HG03045 (cell line): ENCODE measurements around the gene MIER3.

Experiments used
- ATAC-seq: cut with Tn5 transposase; IDR thresholded peaks from one replicate; pipeline ENCODE4 v1.9.1; 2021; ENCODE audit warnings: mild to moderate bottlenecking, moderate library complexity; ENCODE audit not compliant: unreplicated experiment

MIER3 gene

DNA sequence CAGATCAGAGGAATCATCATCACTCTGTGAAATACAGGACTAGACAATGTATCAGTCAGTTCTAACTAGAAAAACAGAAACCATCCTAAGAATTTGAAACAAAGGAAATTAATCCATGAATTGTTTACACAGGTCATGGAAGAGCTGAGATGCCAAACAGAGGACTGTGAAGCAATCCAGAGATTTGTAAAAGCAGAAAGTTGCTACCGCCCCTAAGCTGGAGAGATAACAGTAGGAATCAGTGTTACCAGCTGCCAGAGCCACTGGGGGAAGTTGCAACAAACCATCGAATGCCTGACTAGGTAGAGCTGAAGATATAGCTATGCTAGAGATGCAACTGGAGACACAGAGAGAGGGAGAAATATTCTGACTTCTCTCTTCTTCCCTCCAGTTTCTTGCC is 10.4 kb upstream of the MIER3 start:
- ATAC-seq = no peak

DNA sequence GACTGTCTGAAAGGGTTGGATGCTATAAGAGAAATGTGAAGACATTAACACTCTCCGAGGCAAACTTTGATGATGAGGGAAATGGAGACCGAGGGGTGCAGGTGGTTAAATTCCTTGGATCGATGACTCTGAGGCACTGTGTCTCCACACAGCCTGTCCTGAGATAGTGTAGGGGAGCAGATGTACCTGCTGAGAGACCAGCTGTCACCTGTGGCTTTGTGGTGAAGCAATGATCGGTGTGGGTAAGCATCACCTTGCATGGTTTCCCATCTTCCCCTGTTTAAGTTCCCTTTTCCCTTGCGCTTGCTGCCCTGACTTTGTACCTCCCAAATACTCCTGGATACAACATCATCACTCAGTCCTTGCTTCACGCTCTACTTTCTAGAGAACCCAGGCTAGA is 9.8 kb upstream of the MIER3 start:
- no peak for ATAC-seq

DNA sequence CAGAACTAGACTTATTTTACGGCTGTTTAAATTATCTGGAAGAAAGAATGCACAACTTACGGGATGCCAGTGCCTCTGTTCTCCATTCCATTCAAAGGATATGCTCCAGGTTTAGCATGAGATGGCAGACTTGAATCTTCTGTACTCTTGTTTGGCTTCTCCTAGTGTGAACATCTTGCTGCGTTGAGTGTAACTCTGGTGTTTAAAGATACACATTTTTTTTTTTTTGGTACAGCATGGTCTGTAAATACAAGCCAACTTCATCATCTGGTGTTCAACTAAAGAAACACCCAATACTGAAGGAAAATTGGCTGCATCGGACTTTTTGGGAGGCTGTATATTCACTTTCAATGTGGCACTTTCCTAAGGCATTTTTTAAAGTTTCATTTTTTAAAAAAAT is 7.4 kb upstream of the MIER3 start:
- no peak for ATAC-seq

DNA sequence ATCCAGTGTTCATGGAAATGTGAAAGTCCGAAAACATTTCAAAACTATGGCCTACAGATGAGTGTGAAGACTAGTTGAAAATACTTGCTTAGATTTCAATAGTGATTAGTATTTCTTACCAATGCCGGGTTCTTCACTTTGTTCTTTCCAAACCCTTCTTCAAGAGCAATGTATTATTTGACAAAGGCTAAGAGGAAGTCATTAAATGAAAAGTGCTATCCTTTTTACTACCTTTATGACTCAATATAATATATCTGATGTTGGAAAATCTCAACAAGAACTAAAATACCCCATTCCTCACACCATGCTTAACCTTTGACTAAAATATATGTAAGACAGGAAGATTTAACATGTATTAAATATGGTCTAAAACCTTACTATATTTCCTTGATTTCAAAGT is 6.7 kb upstream of the MIER3 start:
- ATAC-seq = no peak

DNA sequence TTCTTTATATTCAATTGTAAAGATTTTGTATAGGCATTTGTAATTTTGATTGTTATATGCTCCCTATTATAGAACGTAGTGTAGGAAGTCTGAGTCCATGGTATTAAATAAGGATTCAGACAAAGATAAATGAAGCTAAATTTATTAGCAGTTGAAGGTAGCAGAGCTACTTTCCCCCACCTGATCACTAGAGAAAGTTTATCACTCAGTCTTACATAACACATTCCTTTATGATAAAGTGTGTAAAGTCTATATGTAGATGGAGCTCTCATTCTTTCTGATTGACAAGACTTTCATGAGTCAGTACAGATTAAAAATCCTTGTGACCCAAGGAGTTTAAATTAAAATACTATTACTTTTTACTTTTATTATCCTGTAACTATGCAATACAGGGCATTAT is 2.3 kb upstream of the MIER3 start:
- ATAC-seq = no peak

DNA sequence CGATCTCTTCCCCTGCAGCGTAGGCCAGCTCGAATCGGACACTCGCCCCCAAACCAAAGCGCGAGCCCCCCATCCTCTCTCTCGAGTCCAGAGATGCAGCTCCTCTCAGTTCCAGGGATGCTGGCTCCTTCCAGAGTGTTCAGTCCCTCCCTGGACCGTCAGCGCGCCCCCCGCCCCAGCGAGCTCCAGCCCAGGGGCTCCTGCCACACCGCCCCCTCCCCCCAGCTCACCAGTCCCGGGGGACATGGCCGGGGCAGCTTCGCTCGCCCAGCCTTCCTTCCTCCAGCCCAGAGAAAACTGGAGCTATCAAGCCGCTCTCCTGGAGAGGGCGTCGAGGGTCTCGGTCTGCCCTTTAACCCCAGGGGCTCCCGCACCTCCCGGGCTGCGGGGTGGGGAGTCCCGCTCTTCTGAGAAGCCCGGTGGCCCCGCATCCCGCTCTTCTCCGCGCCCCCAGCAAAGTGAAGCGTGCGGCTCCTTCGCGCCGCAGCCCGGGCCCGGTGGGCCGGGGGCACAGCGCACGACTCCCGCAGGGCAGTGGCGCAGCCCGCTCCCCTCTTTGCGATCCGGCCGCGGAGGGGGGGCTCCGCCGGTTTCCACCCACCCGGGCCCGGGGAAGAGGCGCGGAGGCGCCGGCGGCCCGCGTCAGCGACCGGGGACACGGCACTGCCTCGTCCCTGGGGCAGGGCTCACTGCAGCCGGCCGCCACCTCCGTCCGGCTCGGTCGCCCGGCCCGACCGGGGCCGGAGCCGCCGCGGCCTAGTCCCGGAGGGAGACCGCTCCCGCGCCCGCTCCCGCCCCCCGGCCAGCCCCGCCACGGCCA is 587 bp downstream of the MIER3 start:
- peak; percentile 45 for ATAC-seq

DNA sequence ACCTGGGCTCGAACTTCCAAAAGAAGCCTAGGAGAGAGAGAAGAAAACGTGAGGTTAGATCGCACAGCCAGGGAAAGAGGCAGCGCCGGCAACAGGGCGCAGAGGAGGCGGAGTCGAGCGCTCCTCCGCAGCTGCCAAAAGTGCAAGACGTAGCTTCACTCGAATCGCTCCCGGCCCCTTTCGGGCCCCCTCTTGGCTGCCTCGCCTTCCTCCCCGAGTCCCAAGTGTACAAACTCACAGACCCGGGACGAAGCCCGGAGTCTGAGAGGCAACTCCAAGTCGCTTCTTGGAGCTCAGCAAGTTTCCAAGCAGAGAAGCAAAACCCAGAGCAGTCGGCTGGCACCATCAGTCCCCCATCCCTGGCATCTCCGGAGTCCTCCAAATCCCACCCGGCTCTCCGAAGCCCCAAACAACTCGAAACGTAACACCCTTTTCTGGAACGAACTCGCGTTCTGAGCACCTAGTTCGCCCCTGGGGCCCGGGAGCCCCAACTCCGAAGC is 1.2 kb downstream of the MIER3 start:
- peak; percentile 35 for ATAC-seq

DNA sequence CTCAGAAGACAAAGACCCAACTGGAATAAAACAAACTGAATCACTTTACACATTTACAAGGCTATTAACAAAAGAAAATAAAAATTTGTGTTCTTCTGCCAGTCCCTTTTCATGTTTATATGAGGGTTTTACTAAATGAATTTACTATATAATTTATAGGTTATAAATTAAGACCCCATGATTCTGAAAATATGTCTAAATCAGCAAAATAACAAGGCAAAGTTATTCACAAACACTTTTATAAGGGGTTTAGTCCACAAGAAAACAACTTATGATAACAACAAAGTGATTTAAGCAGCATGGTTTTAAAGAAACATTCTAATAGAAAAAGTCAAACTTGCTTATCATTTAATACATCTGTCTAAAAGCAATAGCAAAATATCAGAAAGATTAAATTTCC is 4.9 kb downstream of the MIER3 start:
- ATAC-seq = no peak

DNA sequence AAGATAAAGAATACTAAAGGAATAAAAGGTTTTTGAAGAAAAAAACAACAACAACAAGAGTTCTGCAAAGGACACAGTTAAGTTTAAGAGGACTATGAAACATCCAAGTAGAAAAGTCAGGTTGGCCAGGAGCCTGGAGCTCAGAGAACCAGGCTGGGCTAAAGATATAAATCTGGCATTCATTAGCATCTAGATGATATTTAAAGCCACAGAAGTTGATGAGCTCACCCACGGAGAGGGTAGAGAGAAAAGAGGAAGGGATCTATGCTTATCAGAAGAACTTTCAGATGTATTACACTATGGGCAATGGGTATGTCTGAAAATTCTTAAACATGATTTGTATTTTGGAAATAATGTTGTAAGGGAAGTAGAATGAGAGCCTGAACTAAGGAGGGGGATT is 9.9 kb downstream of the MIER3 start:
- ATAC-seq = no peak

DNA sequence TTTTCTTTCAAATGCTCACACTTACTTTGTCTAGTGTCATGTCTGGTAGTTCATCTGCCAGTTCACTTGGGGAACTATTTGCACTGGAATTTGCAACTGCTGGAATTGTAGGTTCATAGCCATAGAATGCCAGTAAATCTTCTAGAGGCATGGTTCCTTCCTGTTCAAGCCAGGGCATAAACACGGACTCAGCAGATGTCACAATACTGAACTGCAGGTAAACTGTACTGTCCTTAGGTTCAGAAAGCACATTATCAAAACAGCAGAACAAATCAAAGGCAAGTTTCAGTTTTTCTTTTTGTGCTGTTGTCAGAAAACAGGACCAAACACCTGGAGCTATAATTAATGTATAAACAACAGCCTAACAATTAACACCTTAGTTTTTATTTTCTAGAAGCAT is 13.1 kb downstream of the MIER3 start:
- ATAC-seq = no peak

DNA sequence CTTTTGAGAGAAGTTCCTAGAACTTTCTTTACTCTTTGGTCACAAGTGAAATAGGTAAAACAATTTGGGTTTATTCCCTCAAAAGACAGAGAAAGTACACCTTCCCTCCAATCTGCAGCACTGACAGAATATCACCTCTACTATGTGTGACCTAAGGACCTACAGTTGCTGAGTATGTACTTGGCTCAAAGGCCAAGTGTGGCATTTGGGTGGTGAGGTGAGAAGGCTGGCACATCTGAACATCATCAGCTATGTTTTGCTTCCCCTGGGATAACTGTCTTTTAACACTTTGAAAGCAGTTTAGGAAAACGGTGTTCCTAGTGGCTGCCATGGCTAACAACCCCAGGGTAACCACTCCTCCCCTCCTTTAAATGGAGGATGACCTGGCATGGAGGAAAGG is 17.6 kb downstream of the MIER3 start:
- ATAC-seq = no peak

DNA sequence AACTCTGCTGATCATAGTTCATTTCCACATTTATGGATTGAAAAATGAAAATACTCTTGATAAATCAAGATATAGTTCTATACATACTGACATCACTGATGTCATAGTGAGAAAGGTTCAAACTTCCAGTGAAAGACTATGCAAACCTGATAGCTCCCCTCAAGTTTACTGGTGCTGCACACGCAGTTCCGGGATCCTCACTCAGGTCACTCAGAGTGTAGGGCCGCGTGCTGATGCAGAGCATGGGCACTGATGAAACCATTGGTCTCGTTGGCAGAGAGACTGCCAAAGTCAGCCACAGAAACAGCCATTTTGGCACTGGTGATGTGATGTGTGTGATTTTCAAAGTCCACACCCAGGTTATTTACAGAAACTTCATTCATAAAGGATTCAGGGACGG is 29.0 kb downstream of the MIER3 start:
- no peak for ATAC-seq

DNA sequence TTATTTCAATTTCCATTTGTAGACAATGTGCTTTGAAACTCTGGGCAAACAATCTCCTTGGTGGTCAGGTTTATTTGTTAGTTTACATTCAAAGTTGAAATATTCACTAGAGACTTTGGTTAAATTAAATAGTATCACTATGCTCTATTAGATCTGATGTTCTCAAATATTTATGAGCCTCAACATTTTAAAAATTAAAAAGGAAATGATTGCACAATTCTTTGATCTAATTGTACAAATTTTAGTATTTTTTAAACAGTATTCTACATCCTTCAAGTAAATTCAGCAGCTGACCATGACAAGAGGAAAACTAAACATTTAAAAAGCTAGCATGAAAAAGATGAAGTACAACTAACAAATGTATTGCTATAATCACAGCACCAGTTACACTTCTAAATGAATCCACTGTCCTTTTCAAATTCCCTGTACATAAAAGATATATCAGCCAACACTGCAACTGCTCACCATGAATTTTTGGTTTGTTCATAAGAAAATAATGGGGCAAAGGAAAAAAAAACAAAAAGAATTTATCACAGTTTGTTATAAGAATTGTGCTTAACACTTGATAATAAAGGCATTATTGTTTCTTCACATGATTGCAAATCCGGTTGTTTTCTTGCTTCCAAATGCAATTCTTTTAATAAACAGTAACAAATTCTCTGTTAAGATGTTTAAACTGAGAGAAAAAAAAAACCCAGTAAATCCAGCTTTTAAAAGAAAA is 31.8 kb downstream of the MIER3 start:
- ATAC-seq = no peak

DNA sequence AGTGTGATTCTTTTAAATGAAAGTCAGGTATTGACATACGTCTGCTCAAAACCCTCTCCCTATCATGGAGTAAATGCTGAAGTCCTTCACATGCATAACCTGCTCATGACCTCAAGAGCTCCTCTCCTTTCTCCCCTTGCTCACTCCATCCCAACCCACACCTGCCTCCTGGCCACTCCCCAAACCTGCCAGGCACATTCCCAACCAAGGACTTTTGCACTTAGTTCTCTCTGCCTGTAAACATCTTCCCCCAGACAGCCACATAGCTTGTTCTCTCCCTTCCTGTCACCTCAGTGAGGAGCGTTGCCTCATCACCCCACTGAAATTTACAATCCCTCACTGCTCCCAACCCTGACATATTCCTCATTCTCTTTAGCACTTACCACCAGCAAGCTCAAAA is 33.9 kb downstream of the MIER3 start:
- ATAC-seq = no peak

DNA sequence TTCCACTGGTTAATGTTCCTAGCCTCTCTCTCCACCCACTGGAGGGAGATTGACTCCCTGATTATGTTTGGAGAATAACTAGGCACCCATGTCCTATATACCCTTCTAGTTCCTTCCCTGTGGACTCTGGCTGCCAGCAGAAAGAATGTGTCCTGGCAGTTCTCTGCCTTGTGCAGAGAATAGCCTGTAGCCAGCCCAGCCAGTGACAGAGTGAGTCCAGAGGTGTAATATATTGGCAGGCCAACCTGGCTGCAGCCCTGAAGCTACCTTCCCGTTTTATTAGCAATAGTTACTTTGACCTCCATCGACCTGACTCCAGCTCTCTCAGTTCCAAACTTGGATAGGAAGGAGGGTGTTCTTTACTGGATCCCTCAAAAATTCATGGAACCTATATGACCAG is 34.4 kb downstream of the MIER3 start:
- ATAC-seq = no peak

DNA sequence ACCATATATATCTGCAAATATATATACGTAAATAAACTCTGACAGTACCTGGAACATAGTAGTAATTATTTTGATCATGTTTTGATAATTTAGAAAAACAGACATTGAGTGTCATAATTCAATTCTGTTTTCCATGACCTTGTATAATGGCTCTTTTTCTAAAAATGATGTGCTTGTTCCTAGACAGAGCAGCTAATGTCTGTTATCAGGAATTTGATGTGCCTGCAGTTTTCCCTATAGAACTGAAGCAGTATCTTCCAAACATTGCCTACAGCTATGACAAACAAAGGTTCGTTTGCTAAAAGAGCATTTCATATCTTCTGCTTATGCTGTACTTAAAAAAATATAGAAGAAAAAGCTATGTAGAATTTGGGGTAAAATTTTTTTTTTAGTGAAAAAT is 37.2 kb downstream of the MIER3 start:
- no peak for ATAC-seq

DNA sequence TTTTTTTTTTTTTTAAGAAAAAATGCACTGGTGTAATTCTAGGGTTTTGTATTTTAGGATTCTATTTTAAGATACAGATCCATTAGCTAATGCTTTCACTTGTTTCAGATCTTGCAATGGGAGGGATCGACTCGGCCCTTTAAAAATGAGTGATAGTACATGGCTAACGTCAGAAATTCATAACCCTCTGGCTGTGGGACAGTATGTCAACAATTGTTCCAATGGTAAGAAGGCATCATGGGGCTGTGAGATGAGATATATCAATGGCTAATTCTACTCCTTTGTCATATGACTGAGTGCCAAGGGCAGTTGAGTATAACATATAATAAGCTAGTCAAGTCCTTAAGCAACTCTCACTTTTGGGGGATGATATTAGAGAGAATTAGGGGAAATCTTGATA is 38.2 kb downstream of the MIER3 start:
- ATAC-seq = no peak

DNA sequence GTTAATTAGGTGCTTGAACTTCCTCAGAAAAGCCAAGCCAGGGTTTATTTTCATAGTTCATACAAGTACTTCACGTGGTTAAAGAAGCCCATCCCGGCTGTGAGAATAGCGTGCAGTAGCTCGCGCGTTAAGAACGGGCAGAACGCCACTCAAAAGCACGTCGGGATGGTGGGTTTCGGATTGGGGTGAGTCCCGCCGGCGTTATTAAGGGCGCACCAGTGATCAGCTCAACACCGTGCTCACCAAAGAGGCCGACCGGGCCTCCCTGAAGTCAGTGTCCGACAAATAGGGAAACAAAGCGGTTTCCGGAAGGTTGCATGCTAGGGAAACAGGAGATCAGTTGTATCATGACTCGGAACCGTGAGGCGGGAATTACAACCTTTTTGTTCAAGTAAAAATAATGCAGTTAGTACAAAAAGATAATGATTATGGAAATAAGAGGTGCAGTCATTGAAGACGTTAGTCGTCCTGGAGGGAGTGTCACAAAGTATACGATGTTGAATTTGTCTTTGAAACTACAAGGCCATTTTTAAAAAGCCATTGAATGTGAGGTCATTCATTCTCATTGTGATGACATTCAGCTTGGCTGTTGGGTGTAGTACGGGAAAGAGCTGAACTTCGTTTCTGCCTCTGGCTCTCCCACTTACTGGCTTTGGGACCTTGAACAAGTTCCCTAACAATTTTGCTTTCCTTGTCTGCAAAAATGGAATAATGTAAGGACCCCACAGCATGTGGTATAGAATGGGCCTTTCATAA is 41.5 kb downstream of the MIER3 start:
- peak; percentile 21 for ATAC-seq

DNA sequence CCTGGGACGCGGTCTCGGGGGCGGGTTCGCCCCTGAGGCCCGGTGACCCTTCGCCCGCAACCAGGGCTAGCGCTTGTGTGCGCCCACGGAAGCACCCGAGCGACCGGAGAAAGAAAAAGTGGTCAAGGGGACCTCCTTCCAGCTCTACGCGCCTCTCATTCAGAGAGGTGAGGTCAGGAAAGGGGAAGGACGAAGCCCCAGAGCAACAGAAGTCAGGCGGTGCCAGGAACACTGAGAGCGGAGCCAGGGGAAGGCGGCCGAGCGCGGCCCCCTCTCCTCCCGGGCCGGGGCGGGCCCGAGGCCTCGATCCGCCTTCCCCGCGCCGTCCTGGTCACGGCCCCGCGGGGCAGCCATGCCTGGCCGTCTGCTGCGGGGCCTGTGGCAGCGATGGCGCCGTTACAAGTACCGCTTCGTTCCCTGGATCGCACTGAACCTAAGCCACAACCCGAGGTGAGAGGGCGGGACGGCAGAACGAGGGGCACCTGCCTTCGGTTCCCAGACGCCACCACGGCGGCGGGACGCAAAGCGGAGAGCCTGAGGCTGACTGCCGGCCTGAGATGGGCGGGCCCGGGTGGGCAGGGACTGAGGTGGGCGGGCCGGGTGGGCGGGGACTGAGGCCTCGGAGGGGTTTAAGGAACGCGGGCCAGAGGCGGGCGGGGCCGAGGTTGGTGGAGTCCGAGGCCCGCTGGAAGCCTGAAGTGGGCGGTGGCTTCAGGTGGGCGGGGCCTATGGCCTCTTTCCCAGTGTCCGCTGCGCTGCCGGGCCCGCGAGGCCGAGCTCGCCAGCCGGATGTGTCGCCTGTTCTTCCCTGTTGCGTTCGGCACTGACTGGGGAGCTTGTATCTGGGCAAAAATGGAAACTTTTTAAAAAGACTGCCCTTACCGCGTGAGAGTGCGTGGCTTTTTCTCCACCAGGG is 42.4 kb downstream of the MIER3 start, which contains the start of gene SETD9:
Gene SETD9 (plus strand): TSS at position 303 of the 916 bp plus-strand sequence. CDS start 50 bp downstream, at position 353.
- peak; percentile 89 for ATAC-seq

DNA sequence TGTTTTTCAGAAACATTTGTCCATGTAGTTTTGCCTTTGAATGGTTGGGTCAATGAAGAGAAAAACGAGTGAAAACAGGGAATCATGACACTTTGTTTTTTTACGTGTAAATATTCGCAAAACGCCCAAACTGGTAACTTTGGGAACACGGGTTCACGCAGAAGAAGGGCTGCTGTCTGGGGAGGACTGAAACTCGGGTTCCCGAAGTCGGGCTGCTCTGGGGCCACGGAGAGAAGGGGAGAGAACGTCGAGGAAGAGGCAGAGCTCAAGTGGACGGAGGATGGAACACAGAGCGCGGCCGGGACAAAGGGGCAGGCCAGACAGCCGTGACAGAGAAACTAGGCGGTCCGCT is 43.0 kb downstream of the MIER3 start:
- ATAC-seq = peak; percentile 49
